Neural cell (in vitro differentiated cells): ENCODE measurements around the gene LRRC2.
"Not testable (repeated sequence)": the region's sequence is repeated elsewhere in the genome, so short reads cannot be mapped to it uniquely, and the experiment has no call there.

Experiments used
- CTCF ChIP-seq: fragments of 450-650 bp; IDR thresholded peaks from 2 replicates; pipeline ENCODE4 v1.5.1; 2014; ENCODE audit warnings: antibody characterized with exemption, mild to moderate bottlenecking, moderate library complexity; ENCODE audit not compliant: poor library complexity, severe bottlenecking
- EP300 ChIP-seq: fragments of 450-650 bp; conservative IDR thresholded peaks from 2 replicates; pipeline ENCODE4 v1.6.1; 2014; ENCODE audit warnings: antibody characterized with exemption, mild to moderate bottlenecking, moderate library complexity; ENCODE audit not compliant: poor library complexity, severe bottlenecking
- EZH2 ChIP-seq: fragments of 200-600, 300-800 bp; shearing (Covaris generic), sonication (generic); IDR thresholded peaks from 2 replicates; pipeline ENCODE4 v1.6.1; 2014; ENCODE audit warnings: antibody characterized with exemption, low read length, borderline replicate concordance, mild to moderate bottlenecking; ENCODE audit not compliant: insufficient read depth, poor library complexity, severe bottlenecking
- MXI1 ChIP-seq: fragments of 450-650 bp; conservative IDR thresholded peaks from 2 replicates; pipeline ENCODE4 v1.6.1; 2014; ENCODE audit warnings: antibody characterized with exemption, mild to moderate bottlenecking; ENCODE audit not compliant: poor library complexity, severe bottlenecking
- POLR2AphosphoS5 ChIP-seq: IDR thresholded peaks from 2 replicates; pipeline ENCODE4 v1.6.1; 2012

DNA sequence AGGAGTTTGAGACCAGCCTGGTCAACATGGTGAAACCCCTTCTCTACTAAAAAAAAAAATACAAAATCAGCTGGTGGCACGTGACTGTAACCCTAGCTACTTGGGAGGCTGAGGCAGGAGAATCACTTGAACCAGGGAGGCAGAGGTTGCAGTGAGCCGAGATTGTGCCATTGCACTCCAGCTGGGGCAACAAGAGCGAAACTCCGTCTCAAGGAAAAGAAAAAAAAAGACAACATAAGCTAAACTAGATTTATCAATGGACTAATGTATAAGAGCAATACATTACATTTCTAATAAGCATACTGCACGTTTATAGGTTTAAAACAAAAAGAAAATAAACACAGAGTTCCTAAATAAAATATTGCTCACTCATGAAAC is 27.7 kb downstream of the LRRC2 start:
- not testable (repeated sequence) for TF ChIP-seq CTCF, POLR2AphosphoS5, MXI1, EZH2, EP300
